ENCODE results near the gene HOXC9.

HOXC9 gene

DNA sequence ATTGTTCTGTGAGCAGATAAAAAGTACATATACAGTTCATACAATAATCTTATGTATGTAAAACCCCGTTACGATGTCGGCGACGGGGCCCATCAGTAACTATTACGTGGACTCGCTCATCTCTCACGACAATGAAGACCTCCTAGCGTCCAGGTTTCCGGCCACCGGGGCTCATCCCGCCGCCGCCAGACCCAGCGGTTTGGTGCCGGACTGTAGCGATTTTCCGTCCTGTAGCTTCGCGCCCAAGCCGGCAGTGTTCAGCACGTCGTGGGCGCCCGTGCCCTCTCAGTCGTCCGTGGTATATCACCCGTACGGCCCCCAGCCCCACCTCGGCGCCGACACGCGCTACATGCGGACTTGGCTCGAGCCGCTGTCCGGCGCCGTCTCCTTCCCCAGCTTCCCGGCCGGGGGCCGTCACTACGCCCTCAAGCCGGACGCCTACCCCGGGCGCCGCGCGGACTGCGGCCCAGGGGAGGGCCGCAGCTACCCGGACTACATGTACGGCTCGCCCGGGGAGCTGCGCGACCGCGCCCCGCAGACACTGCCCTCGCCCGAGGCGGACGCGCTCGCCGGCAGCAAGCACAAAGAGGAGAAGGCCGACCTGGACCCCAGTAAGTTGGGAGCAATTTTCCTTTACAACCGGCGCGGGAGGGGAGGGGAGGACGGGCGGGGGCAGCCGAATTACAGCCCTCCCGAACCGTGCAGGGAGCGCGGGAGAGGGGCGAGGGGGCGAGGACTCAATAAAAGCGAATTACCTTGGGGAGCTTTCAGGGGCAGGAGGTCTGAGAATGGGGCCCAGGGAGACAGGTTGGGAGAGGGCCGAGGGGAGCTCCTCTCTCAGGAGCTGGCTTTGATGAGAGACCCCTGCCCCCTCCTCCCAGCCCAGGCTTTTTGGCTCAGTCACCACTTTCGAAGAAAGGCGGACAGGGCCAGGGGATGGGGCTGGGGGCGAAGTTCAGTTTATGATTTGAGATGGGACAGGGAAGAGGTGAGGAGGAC, at the start of gene HOXC9:
HOXC9 (plus strand) TSS at position 46 of the 999 bp plus-strand sequence; CDS start at position 74, 28 bp downstream.
- DNase-seq = no peak

GRCh38 chr12:53950437-53950773, 49.6 kb upstream of the HOXC9 start:
- DNase-seq = no peak

- no peak for DNase-seq
These were observed 49.0 kb upstream of the HOXC9 start for GRCh38 chr12:53950789-53951576.

DNA sequence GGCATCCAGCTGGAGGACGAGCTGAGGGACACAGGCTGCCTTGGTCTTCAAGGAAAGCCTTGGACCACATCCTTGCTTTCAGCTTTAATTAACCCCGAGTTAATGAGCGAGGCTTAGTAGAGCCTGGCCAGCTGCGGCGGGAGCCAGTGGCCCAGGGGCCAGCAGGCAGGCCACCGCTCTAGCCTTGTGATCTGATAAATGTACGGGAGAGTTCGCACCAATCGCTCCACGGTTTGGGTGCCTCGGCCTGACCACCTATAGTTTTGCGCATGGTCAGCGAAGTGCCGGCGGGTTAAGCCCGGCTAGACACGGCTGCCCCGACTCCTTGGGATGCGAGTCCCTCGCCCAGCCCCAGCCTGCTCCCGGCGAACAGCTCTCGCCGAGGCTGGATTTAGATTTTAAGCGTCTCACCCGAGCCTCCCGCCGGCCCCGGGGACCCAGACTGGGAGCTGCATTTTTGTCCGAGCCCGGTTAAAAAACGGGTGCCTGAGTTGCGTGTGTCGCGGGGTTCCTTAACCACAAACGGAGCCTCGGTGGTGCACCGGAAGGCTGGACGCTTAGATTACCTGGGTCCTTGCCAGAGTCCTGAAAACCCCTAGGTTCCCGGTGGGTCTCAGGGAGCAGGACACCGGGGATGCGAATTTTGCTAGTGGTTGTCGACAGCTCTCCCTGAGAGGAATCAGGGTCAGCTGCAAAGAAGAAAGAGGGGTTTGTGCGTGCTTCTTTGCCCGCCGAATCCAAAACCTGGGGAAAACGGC, 48.2 kb upstream of the HOXC9 start:
- no peak for DNase-seq

DNA sequence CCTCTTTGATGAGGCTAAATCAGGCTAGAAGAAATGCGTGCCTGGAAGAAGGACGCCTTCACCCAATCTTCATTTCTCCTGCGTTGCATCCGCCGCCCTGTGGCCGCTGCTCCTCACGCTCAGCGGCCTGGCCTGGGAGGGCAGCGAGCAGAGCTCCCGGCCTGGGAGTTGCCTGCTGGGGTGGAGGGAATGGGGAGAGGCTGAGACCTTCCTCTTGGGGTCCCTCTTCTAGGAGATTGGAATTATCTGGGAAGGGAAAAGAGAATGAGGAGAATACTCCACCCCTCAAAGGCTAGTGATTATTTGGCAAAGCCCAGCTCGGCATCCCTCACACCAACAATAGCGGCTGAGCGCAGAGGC, 47.6 kb upstream of the HOXC9 start:
- DNase-seq = no peak

DNA sequence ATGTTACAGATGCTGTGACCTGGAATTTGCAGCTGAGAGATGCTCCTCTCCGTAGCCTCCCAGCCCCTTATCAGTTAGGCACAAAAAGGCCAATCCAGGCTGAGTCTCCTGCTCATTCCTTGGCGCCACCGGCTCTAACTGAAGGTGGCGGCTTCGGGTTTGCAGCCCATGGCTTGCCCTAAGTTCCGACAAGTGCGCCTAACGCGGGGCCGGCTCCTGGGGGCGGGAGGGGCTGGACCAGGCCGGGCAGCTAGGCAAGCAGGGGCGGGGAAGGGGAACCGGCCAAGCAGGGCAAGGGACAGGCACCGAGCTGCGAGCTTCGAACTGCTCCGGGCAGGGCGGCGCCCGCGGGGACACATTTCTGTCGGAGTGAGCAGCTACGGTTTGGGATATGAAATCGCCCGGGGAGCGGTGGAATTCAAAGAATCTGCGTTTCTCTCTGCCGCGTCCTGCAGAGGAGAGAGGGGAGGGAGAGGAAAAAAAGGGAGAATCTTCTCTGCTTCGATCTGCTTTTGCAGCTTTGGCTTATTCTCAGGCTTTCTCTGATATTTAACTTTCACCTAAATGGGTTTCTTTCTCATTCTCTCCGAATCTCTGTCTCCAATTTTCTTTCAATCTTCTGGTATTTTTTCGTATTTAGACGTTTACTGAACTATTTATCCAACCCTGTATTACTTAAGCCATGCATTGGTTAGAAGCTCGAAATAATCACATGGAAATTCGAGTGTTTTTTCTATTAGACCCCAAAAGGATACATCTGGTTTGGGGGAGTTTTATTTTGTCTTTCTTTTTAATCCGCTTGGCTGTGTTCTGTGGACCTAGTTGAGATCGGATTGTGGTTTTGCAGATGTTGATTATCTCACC, 46.9 kb upstream of the HOXC9 start:
- DNase-seq = no peak

DNA sequence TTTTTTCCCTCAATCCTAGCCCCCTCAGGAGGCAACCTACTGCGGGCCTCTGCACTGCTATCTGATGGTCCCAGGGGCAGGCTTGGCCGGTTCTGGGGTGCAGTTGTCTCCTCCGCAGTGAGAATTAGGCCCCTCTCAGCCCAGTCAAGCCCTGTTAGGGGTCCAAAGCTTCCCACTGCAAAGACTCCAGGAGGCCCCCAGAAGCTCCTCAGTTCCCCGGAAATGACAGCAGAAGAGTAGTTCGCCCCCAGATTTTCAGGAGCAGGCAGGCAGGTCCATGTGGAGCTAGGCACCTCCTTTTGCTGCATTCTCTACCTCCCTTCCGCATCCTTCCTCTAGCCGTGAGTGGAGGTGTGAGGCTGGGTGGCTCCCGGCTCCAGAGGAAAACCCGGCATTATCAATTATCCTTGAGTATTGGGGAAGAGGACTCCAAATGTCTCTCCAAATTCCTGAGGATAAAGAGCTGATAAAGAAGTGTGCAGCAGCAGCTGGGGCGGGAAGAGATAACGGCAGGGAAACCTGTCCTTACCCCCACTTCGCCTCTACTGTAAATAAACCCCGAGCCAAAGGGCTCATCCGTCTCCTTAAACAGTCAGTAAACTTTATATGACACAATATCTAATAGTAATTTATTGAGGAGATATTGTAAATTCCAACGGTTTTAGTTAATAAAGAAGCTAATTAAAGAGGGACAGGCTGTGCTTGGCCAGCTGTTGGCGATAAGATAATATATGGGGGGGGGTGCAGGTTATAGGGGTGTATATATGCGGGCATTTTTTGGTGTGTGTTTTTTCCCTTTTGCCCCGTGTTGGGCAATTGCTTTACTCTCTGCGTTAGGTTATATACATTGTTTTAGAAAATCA, 45.9 kb upstream of the HOXC9 start:
- DNase-seq = no peak

DNA sequence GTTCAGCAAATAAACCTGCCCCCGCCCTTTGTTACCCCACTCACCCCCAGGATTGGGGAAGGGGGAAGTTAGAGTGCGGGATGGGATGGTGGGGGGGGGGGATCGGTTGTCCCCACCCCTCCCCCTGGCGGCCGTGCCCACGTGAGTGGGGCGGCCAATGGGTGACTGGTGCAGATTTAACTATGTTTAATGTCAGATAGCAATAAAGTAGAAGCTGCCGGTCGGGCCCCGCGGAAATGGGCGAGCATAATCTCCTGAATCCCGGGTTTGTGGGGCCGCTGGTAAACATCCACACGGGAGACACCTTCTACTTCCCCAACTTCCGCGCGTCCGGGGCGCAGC, 45.3 kb upstream of the HOXC9 start, which contains the start of gene HOXC12:
HOXC12 (plus strand) TSS at position 210 of the 342 bp plus-strand sequence; CDS start at position 237, 27 bp downstream.
- no peak for DNase-seq

- DNase-seq = no peak
These were observed 44.8 kb upstream of the HOXC9 start for GRCh38 chr12:53955036-53955775.

GRCh38 chr12:53955776-53956250, 44.1 kb upstream of the HOXC9 start:
- no peak for DNase-seq

DNA sequence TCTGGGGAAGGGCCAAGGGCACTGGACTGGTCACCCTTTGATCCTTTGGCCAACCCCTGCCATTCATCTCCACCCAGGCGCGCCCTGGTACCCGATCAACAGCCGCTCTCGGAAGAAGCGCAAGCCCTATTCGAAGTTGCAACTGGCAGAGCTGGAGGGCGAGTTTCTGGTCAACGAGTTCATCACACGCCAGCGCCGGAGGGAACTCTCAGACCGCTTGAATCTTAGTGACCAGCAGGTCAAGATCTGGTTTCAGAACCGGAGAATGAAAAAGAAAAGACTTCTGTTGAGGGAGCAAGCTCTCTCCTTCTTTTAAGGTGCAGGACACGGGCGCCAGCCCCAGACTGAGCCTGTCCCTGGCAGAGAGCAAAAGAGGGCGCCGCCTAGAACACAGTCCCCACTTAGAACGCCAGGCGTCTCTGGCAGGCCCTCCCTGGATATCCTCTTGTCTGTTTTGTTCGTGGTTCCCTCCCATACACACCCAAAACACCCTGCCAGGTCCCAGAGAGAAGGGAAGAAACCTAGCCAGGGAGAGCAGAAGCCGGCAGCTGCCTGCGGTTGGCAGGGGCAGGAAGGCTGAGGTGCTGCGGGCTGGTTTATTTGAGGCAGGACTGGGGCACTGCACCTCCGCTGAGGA, 43.6 kb upstream of the HOXC9 start:
- no peak for DNase-seq

GRCh38 chr12:53956914-53957536, 42.9 kb upstream of the HOXC9 start:
- DNase-seq = no peak

DNA sequence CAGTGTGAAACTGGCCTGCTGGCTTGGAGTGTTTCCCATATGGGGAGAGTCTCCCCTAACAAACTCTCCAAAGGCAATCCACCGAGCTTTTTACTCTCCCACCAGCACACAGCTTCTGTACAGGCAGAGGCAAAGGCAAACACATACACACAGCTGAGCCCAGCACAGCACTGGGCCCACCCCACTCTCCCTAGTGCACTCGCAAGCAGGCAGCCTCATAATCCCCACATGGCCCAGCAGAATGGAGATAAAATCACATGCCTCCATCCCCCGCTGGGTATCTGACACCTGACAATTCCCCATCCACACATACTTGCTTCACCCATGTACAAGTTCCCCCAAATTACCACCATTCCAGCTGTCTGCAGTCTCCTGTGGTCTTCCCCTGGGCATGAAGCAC, 41.8 kb upstream of the HOXC9 start:
- no peak for DNase-seq

DNA sequence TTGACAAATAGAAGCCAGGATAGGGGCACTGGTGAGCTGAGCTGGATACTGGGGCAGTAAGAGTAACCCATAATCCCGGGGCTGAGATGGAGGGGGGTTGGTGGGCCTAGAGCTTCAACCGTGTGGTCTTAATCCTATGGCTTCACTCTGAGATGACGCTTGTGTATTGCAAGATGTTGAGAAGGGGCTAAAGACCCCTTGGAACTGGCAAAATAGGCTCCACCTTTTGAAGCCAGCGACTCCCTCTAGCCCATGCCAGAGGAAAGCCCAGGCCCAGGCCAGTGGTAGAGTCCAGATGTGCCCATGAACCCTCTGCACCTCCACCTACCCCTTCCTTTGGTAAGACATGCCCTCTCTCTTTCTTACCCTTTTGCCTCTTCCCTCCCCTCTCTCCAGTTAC, 40.6 kb upstream of the HOXC9 start:
- no peak for DNase-seq

- DNase-seq = no peak
These were observed 39.6 kb upstream of the HOXC9 start for GRCh38 chr12:53960187-53961024.

GRCh38 chr12:53961025-53961761, 38.8 kb upstream of the HOXC9 start:
- no peak for DNase-seq

- DNase-seq = no peak
These were observed 37.0 kb upstream of the HOXC9 start for GRCh38 chr12:53963005-53963404.

All from C1 segment of cervical spinal cord (tissue), 14 donors.